ENCODE measurements around the gene PEX1. TPM values are rescaled to one million over a fixed set of nuclear protein-coding genes. Genes with fewer than 3 reads are reported as not detected.

PEX1 gene
- total RNA-seq, 1 donor from 2014 or later: 9.9 TPM

DNA sequence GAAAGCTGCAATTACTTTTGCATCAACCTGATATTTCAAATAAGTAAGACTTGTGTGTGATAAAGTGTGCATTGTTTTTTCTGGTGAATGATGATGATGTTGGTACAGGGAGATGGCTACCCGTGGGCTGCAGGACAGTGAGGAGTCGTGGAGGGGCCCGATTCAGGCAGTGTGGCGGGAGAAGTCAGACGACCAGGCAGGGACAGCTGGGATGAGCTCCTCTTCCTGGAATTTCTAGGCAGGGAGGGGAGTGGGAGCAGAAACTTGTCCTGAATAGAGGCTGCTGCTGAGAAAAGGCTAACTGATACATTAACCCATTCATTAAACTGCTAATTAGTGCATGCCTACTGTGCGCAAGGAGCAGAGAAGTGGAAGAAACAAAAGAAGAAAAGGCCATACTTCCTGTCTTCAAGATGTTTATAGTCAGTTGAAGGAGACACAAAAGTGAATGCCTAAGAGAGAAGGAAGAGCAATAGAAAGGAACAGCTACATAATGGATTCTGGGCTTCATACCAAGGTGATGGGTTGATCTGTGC is 90.3 kb downstream of the PEX1 start:
- TF ChIP-seq, protein P1, sequence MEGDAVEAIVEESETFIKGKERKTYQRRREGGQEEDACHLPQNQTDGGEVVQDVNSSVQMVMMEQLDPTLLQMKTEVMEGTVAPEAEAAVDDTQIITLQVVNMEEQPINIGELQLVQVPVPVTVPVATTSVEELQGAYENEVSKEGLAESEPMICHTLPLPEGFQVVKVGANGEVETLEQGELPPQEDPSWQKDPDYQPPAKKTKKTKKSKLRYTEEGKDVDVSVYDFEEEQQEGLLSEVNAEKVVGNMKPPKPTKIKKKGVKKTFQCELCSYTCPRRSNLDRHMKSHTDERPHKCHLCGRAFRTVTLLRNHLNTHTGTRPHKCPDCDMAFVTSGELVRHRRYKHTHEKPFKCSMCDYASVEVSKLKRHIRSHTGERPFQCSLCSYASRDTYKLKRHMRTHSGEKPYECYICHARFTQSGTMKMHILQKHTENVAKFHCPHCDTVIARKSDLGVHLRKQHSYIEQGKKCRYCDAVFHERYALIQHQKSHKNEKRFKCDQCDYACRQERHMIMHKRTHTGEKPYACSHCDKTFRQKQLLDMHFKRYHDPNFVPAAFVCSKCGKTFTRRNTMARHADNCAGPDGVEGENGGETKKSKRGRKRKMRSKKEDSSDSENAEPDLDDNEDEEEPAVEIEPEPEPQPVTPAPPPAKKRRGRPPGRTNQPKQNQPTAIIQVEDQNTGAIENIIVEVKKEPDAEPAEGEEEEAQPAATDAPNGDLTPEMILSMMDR (IDR thresholded peaks at IDR 0.05): no peak
- Mint-ChIP-seq H3K9me3 (ENCODE audit: low read depth) (peaks cover 3% of the 10 kb centered on the region), H3K27ac (ENCODE audit: unreplicated experiment) (no peak overlapping the region), H3K27me3 (ENCODE audit: low read depth) (peaks cover 17% of the 10 kb centered on the region), H3K4me1 (ENCODE audit: low read depth) (no peaks in the 10 kb centered on the region), H3K4me3 (ENCODE audit: unreplicated experiment) (no peak overlapping the region), H3K36me3 (ENCODE audit: low read depth) (peaks cover 4% of the 10 kb centered on the region)
- no peak for DNase-seq (ENCODE audit: low spot score)

Other genes with a start within 250 kb of the PEX1 start
- 26.2 to 32.9 TPM (median 31.3 TPM) in 3 replicates for gene GATAD1, start 81.0 kb downstream of the PEX1 start, total RNA-seq
- not detected in 3 replicates for gene ERVW-1, start 50.6 kb downstream of the PEX1 start, total RNA-seq
- 8.2 to 12.5 TPM (median 9.9 TPM) in 3 replicates for gene RBM48, start 275 bp upstream of the PEX1 start, total RNA-seq
- gene FAM133B, start 61.9 kb upstream of the PEX1 start, total RNA-seq: 12.6 to 15.4 TPM (median 14.4 TPM) in 3 replicates

Data from chondrocyte (in vitro differentiated cells).